IMR-90 (cell line): ENCODE measurements around the gene GZF1. TPM values are rescaled to one million over a fixed set of nuclear protein-coding genes. Genes with fewer than 3 reads are reported as not detected.

Source experiments
- ATAC-seq: fragments of 200-7000 bp; cut with Tn5 transposase; 2 replicates; pipeline ENCODE4 v1.9.1; 2020; ENCODE audit warnings: low read depth, mild to moderate bottlenecking, moderate library complexity
- BruUV-seq: library from RNA; stranded (reverse); fragments of 400-500 nt; replicated peaks from 2 replicates; lab custom pipeline; 2021; lab: Mats Ljungman, UMichigan
- CTCF ChIA-PET: fragments of 300-600 bp; formaldehyde crosslinking; extraction: SDS; loops from one replicate; lab custom pipeline; 2021; ENCODE audit warnings: antibody characterized with exemption; lab: Yijun Ruan, JAX
- POLR2A ChIA-PET: fragments of 300-600 bp; sonication (Branson Sonifier 250); formaldehyde crosslinking; loops from one replicate; lab custom pipeline; 2022; ENCODE audit warnings: antibody characterized with exemption; ENCODE audit not compliant: unreplicated experiment; lab: Charles Lee
- DNase-seq: peaks from one replicate; pipeline ENCODE4 v3.0.0; 2013
- H2AFZ ChIP-seq: replicated peaks from 2 replicates; pipeline ENCODE3; 2013; ENCODE audit warnings: low read length, mild to moderate bottlenecking; ENCODE audit not compliant: poor library complexity
- H2AK5ac ChIP-seq: 2 replicates; pipeline ENCODE4 v1.6.1; 2013; ENCODE audit warnings: low read depth, low read length, inconsistent platforms
- H2AK9ac ChIP-seq: replicated peaks from 2 replicates; pipeline ENCODE3; 2013; ENCODE audit warnings: mild to moderate bottlenecking, low read depth, low read length, moderate library complexity; ENCODE audit not compliant: poor library complexity
- H2BK120ac ChIP-seq: 2 replicates; pipeline ENCODE4 v1.6.1; 2013; ENCODE audit warnings: low read depth, low read length, inconsistent platforms
- H2BK15ac ChIP-seq: 3 replicates; pipeline ENCODE4 v1.6.1; 2013; ENCODE audit warnings: low read depth, low read length, inconsistent platforms
- H2BK20ac ChIP-seq: 2 replicates; pipeline ENCODE4 v1.6.1; 2013; ENCODE audit warnings: low read depth, mild to moderate bottlenecking, inconsistent platforms, low read length, moderate library complexity
- H2BK5ac ChIP-seq: 2 replicates; pipeline ENCODE4 v1.6.1; 2013; ENCODE audit warnings: mild to moderate bottlenecking, low read depth, low read length, inconsistent platforms; ENCODE audit not compliant: poor library complexity, severe bottlenecking
- H3K14ac ChIP-seq: replicated peaks from 2 replicates; pipeline ENCODE4 v1.6.1; 2013; ENCODE audit warnings: low read depth, low read length, inconsistent platforms
- H3K18ac ChIP-seq: 2 replicates; pipeline ENCODE4 v1.6.1; 2013; ENCODE audit warnings: low read depth, low read length, control low read depth
- H3K23ac ChIP-seq: 2 replicates; pipeline ENCODE4 v1.6.1; 2013; ENCODE audit warnings: low read depth, low read length, inconsistent platforms
- H3K27ac ChIP-seq: 2 replicates; pipeline ENCODE4 v1.5.1; 2013; ENCODE audit warnings: mild to moderate bottlenecking, control low read depth, low read length; ENCODE audit not compliant: insufficient read depth
- H3K27me3 ChIP-seq: 2 replicates; pipeline ENCODE4 v1.6.1; 2013; ENCODE audit warnings: low read length; ENCODE audit not compliant: control insufficient read depth, insufficient read depth
- H3K36me3 ChIP-seq: 2 replicates; pipeline ENCODE4 v1.6.1; 2013; ENCODE audit warnings: low read length, mixed read lengths; ENCODE audit not compliant: control insufficient read depth, insufficient read depth
- H3K4ac ChIP-seq: 2 replicates; pipeline ENCODE4 v1.6.1; 2013; ENCODE audit warnings: low read depth, low read length, inconsistent platforms
- H3K4me1 ChIP-seq: 2 replicates; pipeline ENCODE4 v1.6.1; 2013; ENCODE audit warnings: low read length, mixed read lengths; ENCODE audit not compliant: control insufficient read depth, insufficient read depth
- H3K4me2 ChIP-seq: 2 replicates; pipeline ENCODE4 v1.6.1; 2013; ENCODE audit warnings: low read depth, mild to moderate bottlenecking, control low read depth, low read length, moderate library complexity
- H3K4me3 ChIP-seq: 2 replicates; pipeline ENCODE4 v1.5.1; 2013; ENCODE audit warnings: low read depth, mild to moderate bottlenecking, control low read depth, low read length, moderate library complexity; ENCODE audit not compliant: insufficient read depth
- H3K56ac ChIP-seq: 2 replicates; pipeline ENCODE4 v1.6.1; 2013; ENCODE audit warnings: low read length, inconsistent platforms; ENCODE audit not compliant: insufficient read depth; ENCODE audit errors: extremely low read depth
- H3K79me1 ChIP-seq, 2 experiments: 2 replicates each; pipeline ENCODE4 v1.6.1; 2013; ENCODE audit warnings: low read length in 2 of 2, inconsistent platforms in 1 of 2, low read depth in 1 of 2
- H3K9ac ChIP-seq: 2 replicates; pipeline ENCODE4 v1.6.1; 2013; ENCODE audit warnings: low read depth, low read length, control low read depth
- H3K9me1 ChIP-seq: 2 replicates; pipeline ENCODE4 v1.6.1; 2013; ENCODE audit warnings: low read length, inconsistent platforms; ENCODE audit not compliant: insufficient read depth
- H3K9me3 ChIP-seq: 2 replicates; pipeline ENCODE4 v1.6.1; 2013; ENCODE audit warnings: low read length; ENCODE audit not compliant: control insufficient read depth, insufficient read depth
- H4K20me1 ChIP-seq: 2 replicates; pipeline ENCODE4 v1.6.1; 2013; ENCODE audit warnings: low read length, inconsistent platforms; ENCODE audit not compliant: insufficient read depth
- H4K5ac ChIP-seq: 2 replicates; pipeline ENCODE4 v1.6.1; 2013; ENCODE audit warnings: mild to moderate bottlenecking, low read depth, low read length, control low read depth
- H4K8ac ChIP-seq, 2 experiments: 2 replicates each; pipeline ENCODE4 v1.6.1; 2013; ENCODE audit warnings: low read depth in 2 of 2, low read length in 2 of 2, control low read depth in 1 of 2, inconsistent platforms in 1 of 2
- H4K91ac ChIP-seq: 2 replicates; pipeline ENCODE4 v1.6.1; 2013; ENCODE audit warnings: low read depth, low read length, inconsistent platforms; ENCODE audit not compliant: insufficient read depth
- BHLHE40 ChIP-seq: fragments of 150-350 bp; IDR thresholded peaks from 2 replicates; pipeline ENCODE4 v1.6.1; 2016; ENCODE audit warnings: mild to moderate bottlenecking, low read depth, low read length
- CEBPB ChIP-seq: IDR thresholded peaks from 2 replicates; pipeline ENCODE4 v1.6.1; 2012; ENCODE audit warnings: low read depth, low read length, improper control_type of control experiment
- CHD1 ChIP-seq: IDR thresholded peaks from 2 replicates; pipeline ENCODE4 v1.6.1; 2012; ENCODE audit warnings: low read depth, low read length, improper control_type of control experiment
- CTCF ChIP-seq: conservative IDR thresholded peaks from 2 replicates; pipeline ENCODE4 v1.5.1; 2012; ENCODE audit warnings: mild to moderate bottlenecking, low read depth, low read length, improper control_type of control experiment
- ELK1 ChIP-seq: fragments of 150-350 bp; IDR thresholded peaks from 2 replicates; pipeline ENCODE4 v1.6.1; 2016; ENCODE audit warnings: low read depth, mild to moderate bottlenecking, low read length, moderate library complexity, borderline replicate concordance
- FOS ChIP-seq: fragments of 150-350 bp; IDR thresholded peaks from 2 replicates; pipeline ENCODE4 v1.6.1; 2016; ENCODE audit warnings: low read depth, low read length
- MAFK ChIP-seq: IDR thresholded peaks from 2 replicates; pipeline ENCODE4 v1.6.1; 2012; ENCODE audit warnings: low read depth, low read length, improper control_type of control experiment
- MAZ ChIP-seq: IDR thresholded peaks from 2 replicates; pipeline ENCODE4 v1.6.1; 2012; ENCODE audit warnings: low read depth, mild to moderate bottlenecking, low read length, improper control_type of control experiment, moderate library complexity, borderline replicate concordance
- MXI1 ChIP-seq: IDR thresholded peaks from 2 replicates; pipeline ENCODE4 v1.6.1; 2012; ENCODE audit warnings: low read depth, mild to moderate bottlenecking, low read length, moderate library complexity, borderline replicate concordance
- NFE2L2 ChIP-seq: fragments of 150-350 bp; IDR thresholded peaks from 2 replicates; pipeline ENCODE4 v1.6.1; 2016; ENCODE audit warnings: low read depth, mild to moderate bottlenecking, low read length
- POLR2A ChIP-seq: IDR thresholded peaks from 2 replicates; pipeline ENCODE4 v1.6.1; 2012; ENCODE audit warnings: mild to moderate bottlenecking, low read depth, low read length
- RAD21 ChIP-seq: IDR thresholded peaks from 2 replicates; pipeline ENCODE4 v1.6.1; 2012; ENCODE audit warnings: low read length, improper control_type of control experiment
- RCOR1 ChIP-seq: IDR thresholded peaks from 2 replicates; pipeline ENCODE4 v1.6.1; 2012; ENCODE audit warnings: mild to moderate bottlenecking, low read length, improper control_type of control experiment; ENCODE audit not compliant: insufficient replicate concordance
- RFX5 ChIP-seq: IDR thresholded peaks from 2 replicates; pipeline ENCODE4 v1.8.0; 2012; ENCODE audit warnings: low read depth, mild to moderate bottlenecking, low read length, moderate library complexity
- SMC3 ChIP-seq: fragments of 150-350 bp; IDR thresholded peaks from 2 replicates; pipeline ENCODE4 v1.6.1; 2016; ENCODE audit warnings: low read depth, mild to moderate bottlenecking, antibody characterized with exemption, low read length, moderate library complexity
- USF2 ChIP-seq: fragments of 150-350 bp; IDR thresholded peaks from 2 replicates; pipeline ENCODE4 v1.6.1; 2017; ENCODE audit warnings: mild to moderate bottlenecking, antibody characterized with exemption, low read length, low read depth
- WGBS, 2 experiments: methylation state at CpG; one replicate each; pipeline versions ENCODE4 v1.1.5 to v1.1.7; 2013; ENCODE audit warnings: missing lambda C conversion rate in 2 of 2; ENCODE audit not compliant: insufficient read length in 1 of 2; ENCODE audit errors: extremely low coverage in 2 of 2; 5-methylcytosine and 5-hydroxymethylcytosine counted together
- dilution Hi-C: fragments of 300-500 bp; cut with HindIII; formaldehyde crosslinking; loops from one replicate; pipeline ENCODE4 v1.14.3; 2018; ENCODE audit warnings: low sequenced_read_pairs; ENCODE audit not compliant: unreplicated experiment
- in situ Hi-C: fragments of 300-500 bp; cut with MboI; formaldehyde crosslinking; loops from 3 replicates; pipeline ENCODE4 v1.14.3; 2019; ENCODE audit warnings: low sequenced_read_pairs, inconsistent platforms, mixed read lengths
- intact Hi-C: fragments of 100-400 bp; cut with micrococcal nuclease; formaldehyde crosslinking; loops from 2 replicates; pipeline ENCODE4 v1.10.0; 2022
- polyA plus RNA-seq, 3 experiments: library from polyadenylated mRNA; depleted of rRNA; stranded (reverse); fragments of >200 nt; gene quantifications; 2 replicates each; pipeline ENCODE4 v1.2.3, GENCODE V29; 2012; ENCODE audit warnings: low replicate concordance in 1 of 3
- total RNA-seq: library from RNA; depleted of rRNA; stranded (reverse); fragments of >200 nt; gene quantifications from 2 replicates; pipeline ENCODE4 v1.2.3, GENCODE V29; 2012

Gene GZF1
- total and polyA plus RNA-seq, 2 of the 4 experiments (the other 2 are of a cell fraction): 23.7 to 24.7 TPM

GRCh38 chr20:23414526-23415188, 52.7 kb downstream of the GZF1 start:
- TF ChIP-seq MAFK (no peak), CEBPB (no peak), MXI1 (no peak), FOS (no peak), RCOR1 (no peak), CTCF (no peak), RFX5 (no peak), POLR2A (no peak), BHLHE40 (no peak), MAZ (no peak), NFE2L2 (no peak), CHD1 (no peak), SMC3 (no peak), USF2 (no peak), RAD21 (no peak), ELK1 (no peak)
- Histone ChIP-seq H3K9me1 (0 out of 2 replicates have a peak, but pooled peaks cover 4% of the 10 kb centered on the region), H3K9me3 (no peaks in the 10 kb centered on the region), H3K79me1 (peaks cover 9 to 49% of the 10 kb centered on the region in 2 experiments), H2AK9ac (no peak overlapping the region), H2AFZ (no peak overlapping the region), H2AK5ac (no peak overlapping the region), H2BK20ac (no peak overlapping the region), H3K4me2 (no peak overlapping the region), H3K27ac (no peak overlapping the region), H3K4ac (no peak overlapping the region), H2BK120ac (no peak overlapping the region), H3K9ac (no peak overlapping the region), H4K20me1 (peaks cover 35% of the 10 kb centered on the region), H3K23ac (no peak overlapping the region), H3K4me1 (peaks cover 8% of the 10 kb centered on the region), H4K8ac (no peak overlapping the region), H4K5ac (no peak overlapping the region), H3K18ac (no peak overlapping the region), H3K4me3 (no peak overlapping the region), H3K36me3 (no peaks in the 10 kb centered on the region), H2BK15ac (no peak overlapping the region), H2BK5ac (no peak overlapping the region), H3K27me3 (no peaks in the 10 kb centered on the region), H3K14ac (no peak overlapping the region), H4K91ac (no peak overlapping the region), H3K56ac (no peak overlapping the region)
- intact Hi-C loops (no loop called here), dilution Hi-C loops (no loop called here), in situ Hi-C loops (no loop called here)
- DNase-seq: no peak
- CTCF ChIA-PET: no interaction called here
- POLR2A ChIA-PET: no interaction called here
- BruUV-seq: no TSS peak
- no peak for ATAC-seq
- WGBS, 2 experiments: no CpG with 5 or more reads among the region's 1 CpG
